PC-9 (cell line): ENCODE data around the gene C2CD4A. TPM values are rescaled to one million over a fixed set of nuclear protein-coding genes. Genes with fewer than 3 reads are reported as not detected.

Experiments
- BruUV-seq: library from RNA; stranded (reverse); fragments of 400-500 nt; replicated peaks from 2 replicates; lab custom pipeline; 2021; lab: Mats Ljungman, UMichigan
- CTCF ChIA-PET: fragments of 300-600 bp; sonication (Branson Sonifier 250); formaldehyde crosslinking; loops from one replicate; lab custom pipeline; 2022; ENCODE audit warnings: antibody characterized with exemption; lab: Charles Lee
- POLR2A ChIA-PET: fragments of 300-600 bp; sonication (Branson Sonifier 250); formaldehyde crosslinking; loops from one replicate; lab custom pipeline; 2022; ENCODE audit warnings: antibody characterized with exemption; ENCODE audit not compliant: unreplicated experiment; lab: Charles Lee
- DNase-seq, 2 experiments: peaks; one replicate each; pipeline versions ENCODE4 v3.0.0 to v3.0.0-alpha.2; 2015 to 2022; ENCODE audit warnings: mixed read lengths in 1 of 2
- H2AFZ ChIP-seq: fragments of 200-600 bp; sonication (generic); 2 replicates; pipeline ENCODE4 v1.8.1; 2017; ENCODE audit warnings: antibody characterized with exemption
- H3F3A ChIP-seq: fragments of 200-600 bp; sonication (generic); 2 replicates; pipeline ENCODE4 v1.8.1; 2017; ENCODE audit warnings: antibody characterized with exemption, mild to moderate bottlenecking, low read depth; ENCODE audit not compliant: insufficient read depth
- H3K27ac ChIP-seq: fragments of 200-600 bp; sonication (generic); 2 replicates; pipeline ENCODE4 v1.6.1; 2016; ENCODE audit warnings: mixed run types
- H3K27me3 ChIP-seq: fragments of 200-600 bp; sonication (generic); 2 replicates; pipeline ENCODE4 v1.6.1; 2016; ENCODE audit warnings: low read depth, mixed run types; ENCODE audit not compliant: insufficient read depth
- H3K36me3 ChIP-seq: fragments of 200-600 bp; sonication (generic); 2 replicates; pipeline ENCODE4 v1.6.1; 2016; ENCODE audit warnings: low read depth, mixed run types
- H3K4me1 ChIP-seq: fragments of 200-600 bp; sonication (generic); replicated peaks from 2 replicates; pipeline ENCODE4 v1.6.1; 2016; ENCODE audit warnings: mixed run types; ENCODE audit not compliant: insufficient read depth
- H3K4me2 ChIP-seq: fragments of 200-600 bp; sonication (generic); 2 replicates; pipeline ENCODE4 v1.6.1; 2017; ENCODE audit warnings: mixed run types
- H3K4me3 ChIP-seq: fragments of 200-600 bp; sonication (generic); 2 replicates; pipeline ENCODE4 v1.6.1; 2016; ENCODE audit warnings: mixed run types
- H3K79me2 ChIP-seq: fragments of 200-600 bp; sonication (generic); 2 replicates; pipeline ENCODE4 v1.6.1; 2017; ENCODE audit warnings: low read depth, mixed run types
- H3K9me2 ChIP-seq: fragments of 200-600 bp; sonication (generic); 2 replicates; pipeline ENCODE4 v1.8.1; 2017; ENCODE audit warnings: mild to moderate bottlenecking; ENCODE audit not compliant: insufficient read depth
- H3K9me3 ChIP-seq: fragments of 200-600 bp; sonication (generic); 2 replicates; pipeline ENCODE4 v1.8.1; 2016; ENCODE audit warnings: low read depth; ENCODE audit not compliant: insufficient read depth
- H4K20me1 ChIP-seq: fragments of 200-600 bp; sonication (generic); 2 replicates; pipeline ENCODE4 v1.8.1; 2017; ENCODE audit not compliant: insufficient read depth
- CTCF ChIP-seq: fragments of 200-600 bp; sonication (generic); conservative IDR thresholded peaks from 2 replicates; pipeline ENCODE4 v1.6.1; 2017; ENCODE audit warnings: mixed run types, antibody characterized with exemption, mild to moderate bottlenecking, moderate library complexity
- EZH2 ChIP-seq: fragments of 200-600 bp; sonication (generic); IDR thresholded peaks from 2 replicates; pipeline ENCODE4 v1.8.0; 2017; ENCODE audit warnings: antibody characterized with exemption, low read depth
- intact Hi-C: fragments of 100-400 bp; cut with micrococcal nuclease; formaldehyde crosslinking; loops from one replicate; pipeline ENCODE4 v1.10.0; 2022; ENCODE audit not compliant: unreplicated experiment
- total RNA-seq: library from RNA; stranded (reverse); gene quantifications from 2 replicates; pipeline ENCODE4 v1.2.3, GENCODE V29; 2021

C2CD4A gene
- total RNA-seq, 1 experiment from 2014 or later = 0.09 TPM

DNA sequence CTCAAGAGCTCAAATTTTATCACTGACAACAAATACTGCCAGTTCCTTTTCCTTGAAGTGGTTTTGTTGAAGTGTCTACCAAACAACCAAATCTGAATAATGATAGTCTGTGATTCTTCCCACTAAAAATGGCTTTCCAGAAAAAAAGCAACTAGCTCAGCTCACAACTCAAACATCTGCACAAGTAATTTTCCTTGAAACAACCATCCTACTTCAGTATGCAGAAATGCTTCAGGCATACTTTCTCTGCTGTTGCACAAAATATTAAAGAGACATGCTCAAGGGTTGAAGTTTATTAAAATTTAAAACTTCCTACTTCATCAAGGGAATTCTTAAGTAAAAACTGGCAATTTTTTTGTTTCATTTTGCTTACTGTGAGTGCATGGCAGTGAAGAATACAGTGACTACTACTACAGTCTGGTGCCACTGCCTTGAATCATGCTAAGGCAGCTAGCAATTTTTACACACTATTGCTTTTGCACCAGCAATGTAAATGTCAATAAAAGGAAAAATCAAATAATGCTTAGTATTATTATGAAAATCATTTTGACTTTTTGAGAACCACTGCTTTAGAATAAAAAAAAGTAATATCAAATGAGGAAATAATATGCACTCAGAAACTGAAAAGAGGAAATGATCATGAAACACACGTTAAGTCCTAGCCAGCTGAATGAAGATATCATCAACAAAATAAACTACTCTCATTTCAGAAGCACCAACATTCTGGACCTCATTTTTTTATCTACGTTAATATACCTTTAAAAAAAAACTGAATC lies 40.1 kb upstream of the C2CD4A start:
- CTCF ChIA-PET = no interaction called here
- Histone ChIP-seq H3K27ac (no peak overlapping the region), H3K27me3 (no peaks in the 10 kb centered on the region), H3K4me1 (no peaks in the 10 kb centered on the region), H2AFZ (no peak overlapping the region), H3K9me3 (no peaks in the 10 kb centered on the region), H3K4me2 (no peak overlapping the region), H4K20me1 (no peaks in the 10 kb centered on the region), H3K36me3 (0 out of 2 replicates have a peak, but pooled peaks cover 12% of the 10 kb centered on the region), H3K9me2 (no peaks in the 10 kb centered on the region), H3F3A (no peaks in the 10 kb centered on the region), H3K4me3 (no peak overlapping the region), H3K79me2 (no peaks in the 10 kb centered on the region)
- DNase-seq = no peak
- TF ChIP-seq CTCF = no peak
- TF ChIP-seq EZH2 = no peak
- no TSS peak for BruUV-seq
- intact Hi-C loops = no loop called here
- POLR2A ChIA-PET = interaction anchor here (0.6 kb wide), 1 partner anchor 387 kb away, joined by 3 read pairs; no protein-coding TSS in a partner anchor

- Histone ChIP-seq H2AFZ (no peak overlapping the region), H3K79me2 (no peaks in the 10 kb centered on the region), H3K4me2 (no peak overlapping the region), H3K27ac (no peak overlapping the region), H3K4me3 (no peak overlapping the region), H3K9me3 (no peaks in the 10 kb centered on the region), H3K27me3 (no peaks in the 10 kb centered on the region), H3K9me2 (no peaks in the 10 kb centered on the region), H3F3A (no peaks in the 10 kb centered on the region), H3K36me3 (0 out of 2 replicates have a peak, but pooled peaks cover 8% of the 10 kb centered on the region), H4K20me1 (no peaks in the 10 kb centered on the region), H3K4me1 (no peaks in the 10 kb centered on the region)
- TF ChIP-seq CTCF (no peak), EZH2 (no peak)
- ChIA-PET CTCF (no interaction called here), POLR2A (interaction anchor here (0.6 kb wide), 1 partner anchor 388 kb away, joined by 3 read pairs; no protein-coding TSS in a partner anchor)
- BruUV-seq = no TSS peak
- intact Hi-C loops = no loop called here
- DNase-seq = no peak
These were observed 39.6 kb upstream of the C2CD4A start for GRCh38 chr15:62027263-62027565.

GRCh38 chr15:62027916-62028315 lies 38.9 kb upstream of the C2CD4A start:
- ChIA-PET POLR2A (no interaction called here), CTCF (no interaction called here)
- no peak for TF ChIP-seq CTCF
- no peak for TF ChIP-seq EZH2
- Histone ChIP-seq H3K36me3 (0 out of 2 replicates have a peak, but pooled peaks cover 1% of the 10 kb centered on the region), H3K27ac (no peak overlapping the region), H4K20me1 (no peaks in the 10 kb centered on the region), H3K9me2 (no peaks in the 10 kb centered on the region), H2AFZ (no peak overlapping the region), H3K4me2 (no peak overlapping the region), H3K27me3 (no peaks in the 10 kb centered on the region), H3K9me3 (no peaks in the 10 kb centered on the region), H3K79me2 (no peaks in the 10 kb centered on the region), H3K4me1 (no peaks in the 10 kb centered on the region), H3F3A (no peaks in the 10 kb centered on the region), H3K4me3 (no peak overlapping the region)
- intact Hi-C loops = no loop called here
- DNase-seq = no peak
- no TSS peak for BruUV-seq
